Renal pelvis (tissue), 4 donors: ENCODE results near the gene MKNK2. TPM values are rescaled to one million over a fixed set of nuclear protein-coding genes. Genes with fewer than 3 reads are reported as not detected.
A peak's percentile ranks its signal among the peaks of the same experiment; 100 is the strongest.

Experiments used
- DNase-seq: peaks from one replicate; pipeline ENCODE4 v3.0.0-alpha.2; 2013
- polyA plus RNA-seq, 3 donors: library from polyadenylated mRNA; unstranded; fragments of 120-200 nt; gene quantifications; one replicate each; pipeline ENCODE4 v1.2.1, GENCODE V29; 2013; ENCODE audit not compliant: insufficient read length in 3 of 3

The MKNK2 gene
- polyA plus RNA-seq, 3 donors, result 74.4 to 82.8 (median 81.0) TPM

DNA sequence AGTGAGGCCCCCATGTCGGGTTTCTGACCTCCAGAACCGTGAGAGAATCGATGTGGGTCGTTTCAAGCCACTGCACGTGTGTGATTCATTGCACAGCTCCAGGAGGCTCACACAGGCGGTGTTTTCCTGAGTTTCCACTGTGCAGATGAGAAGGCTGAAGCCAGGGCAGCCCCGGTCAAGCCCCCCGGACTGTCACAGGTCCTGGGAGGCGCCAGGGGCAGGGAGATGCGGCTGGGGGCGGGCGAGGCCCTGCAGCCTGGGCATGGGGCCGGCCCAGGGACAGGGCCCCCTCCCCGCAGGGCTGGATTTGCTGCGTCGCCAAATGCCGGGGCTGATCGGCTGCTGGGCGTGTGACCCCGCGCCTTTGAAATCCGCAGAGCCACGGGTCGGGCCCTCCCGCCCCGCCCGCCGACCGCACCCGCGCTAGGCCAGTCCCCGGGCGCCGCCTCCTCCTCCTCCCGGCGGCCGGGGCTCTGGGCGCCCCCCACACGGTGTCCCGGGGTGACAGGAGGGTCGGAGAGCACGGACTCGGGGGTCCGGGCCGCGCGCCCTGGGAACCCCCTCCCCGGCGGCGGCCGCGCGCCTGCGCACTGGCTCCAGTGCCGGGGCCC lies 9.9 kb upstream of the MKNK2 start:
- peak; percentile 60 for DNase-seq

DNA sequence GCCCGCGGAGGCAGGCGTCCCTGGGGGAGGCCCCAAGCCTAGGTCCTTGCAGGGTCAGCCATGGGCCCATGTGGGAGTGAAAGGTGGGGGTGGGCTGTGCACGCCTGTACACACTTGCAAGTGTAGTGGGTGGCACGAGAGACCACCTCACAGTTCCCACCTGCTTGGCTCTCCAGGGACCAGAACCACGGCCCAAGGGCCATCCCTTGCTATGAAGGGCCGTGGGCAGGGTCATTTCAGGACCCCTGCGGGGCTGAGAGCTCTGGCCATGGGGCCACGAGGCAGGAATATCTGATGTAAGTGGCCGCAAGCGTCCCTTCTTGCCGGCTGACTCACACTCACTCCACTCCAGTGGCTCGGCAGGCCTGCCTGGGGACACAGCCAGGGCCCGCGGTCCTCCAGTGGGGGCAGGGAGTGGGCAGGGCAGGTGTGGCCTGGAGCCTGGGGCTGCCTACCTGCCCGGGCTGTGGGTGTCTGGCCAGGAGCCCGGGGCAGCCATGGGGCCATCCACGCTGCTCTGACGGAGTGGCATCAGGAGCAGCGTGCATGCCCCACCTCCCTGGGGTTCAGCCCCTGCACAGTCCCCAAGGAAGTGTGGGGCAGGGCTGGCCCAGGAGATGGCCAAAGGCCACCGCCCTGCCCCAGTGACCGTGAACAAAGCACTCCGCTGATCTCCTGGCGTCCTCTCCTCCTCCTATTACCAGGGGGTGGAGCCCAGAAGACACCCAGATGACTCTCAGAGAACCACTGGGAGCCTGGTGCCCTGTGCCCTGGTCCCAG lies 8.6 kb upstream of the MKNK2 start:
- peak; percentile 66 for DNase-seq

DNA sequence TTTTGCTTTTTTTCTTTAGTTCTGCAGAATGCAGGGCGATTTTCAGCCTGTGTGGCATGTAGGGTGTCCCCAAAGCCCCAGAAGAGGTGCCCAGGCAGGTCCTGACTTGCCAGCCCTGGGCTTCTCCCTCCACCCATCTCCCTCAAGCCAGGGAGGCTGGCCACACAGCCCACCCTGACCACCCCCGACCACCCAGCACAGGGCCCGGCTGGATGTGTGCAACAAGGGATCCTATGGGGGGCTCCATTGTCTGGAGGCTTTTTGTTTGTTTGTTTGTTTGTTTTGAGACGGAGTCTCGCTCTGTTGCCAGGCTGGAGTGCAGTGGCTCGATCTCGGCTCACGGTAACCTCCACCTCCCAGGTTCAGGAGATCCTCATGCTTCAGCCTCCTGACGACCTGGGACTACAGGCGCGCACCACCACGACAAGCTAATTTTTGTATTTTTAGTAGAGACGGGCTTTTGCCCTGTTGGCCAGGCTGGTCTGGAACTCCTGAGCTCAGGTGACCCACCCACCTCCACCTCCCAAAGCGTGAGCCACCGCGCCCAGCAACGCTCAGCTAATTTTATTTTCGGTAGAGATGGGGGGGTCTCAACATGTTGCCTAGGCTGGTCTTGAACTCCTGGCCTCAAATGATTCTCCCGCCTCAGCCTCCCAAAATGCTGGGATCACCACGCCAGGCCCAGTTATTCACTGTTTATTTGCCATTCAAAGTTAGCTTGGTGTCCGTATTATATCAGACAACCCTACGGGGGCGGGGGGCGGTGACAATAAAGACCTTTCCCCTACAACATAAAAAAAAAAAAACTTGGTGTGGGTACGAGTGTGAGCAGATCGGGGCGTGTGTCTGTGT lies 7.8 kb upstream of the MKNK2 start:
- DNase-seq, result no peak

GRCh38 chr19:2057484-2058469 lies 6.7 kb upstream of the MKNK2 start:
- no peak for DNase-seq

GRCh38 chr19:2056837-2057192 lies 5.8 kb upstream of the MKNK2 start:
- no peak for DNase-seq

DNA sequence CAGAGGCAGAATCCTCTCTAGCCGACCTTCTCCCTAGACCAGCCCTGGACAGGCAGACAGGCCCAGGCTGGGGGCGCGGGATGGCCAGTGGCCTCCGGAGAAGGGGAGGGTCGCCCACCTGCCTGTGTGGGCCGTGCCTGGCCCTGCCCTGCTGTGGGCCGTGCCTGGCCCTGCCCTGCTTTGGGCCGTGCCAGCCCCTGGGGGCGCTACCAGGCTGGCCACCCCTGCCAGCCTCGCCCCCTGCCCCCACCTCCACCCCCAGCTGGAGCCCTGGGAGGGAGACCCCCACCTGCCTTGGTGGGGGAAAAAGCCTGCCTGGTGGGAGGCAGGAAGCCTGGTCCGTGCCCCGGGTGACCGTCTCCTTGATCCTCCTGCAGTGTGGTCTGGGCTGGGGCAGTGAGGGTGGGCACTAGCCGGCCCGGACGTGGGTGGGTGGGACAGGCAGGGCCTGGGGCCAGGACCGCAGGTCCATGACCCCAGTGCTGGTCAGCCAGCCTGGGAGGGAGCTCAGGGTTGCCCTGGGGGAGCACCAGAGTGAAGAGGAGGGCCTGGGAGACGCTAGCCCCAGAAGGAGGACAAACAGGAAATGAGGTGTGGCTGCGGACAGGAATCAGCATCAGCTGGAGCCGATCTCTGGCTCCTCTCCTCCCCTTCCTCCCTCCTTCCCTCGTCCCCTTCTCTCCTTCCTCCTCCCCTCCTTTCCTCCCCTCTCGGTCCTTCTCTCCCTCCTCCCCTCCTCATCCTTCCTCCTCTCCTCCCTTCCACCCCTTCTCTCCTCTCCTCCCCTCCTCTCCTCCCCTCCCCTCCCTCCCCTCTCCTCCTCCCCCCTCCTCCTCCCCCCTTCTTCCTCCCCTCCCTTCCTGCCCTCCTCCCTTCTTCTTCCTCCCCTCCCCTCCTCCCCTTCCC lies 5.1 kb upstream of the MKNK2 start:
- no peak for DNase-seq

GRCh38 chr19:2054763-2055162 lies 3.7 kb upstream of the MKNK2 start:
- DNase-seq, result no peak

- DNase-seq, result no peak
Observed at GRCh38 chr19:2053601-2054389, 2.8 kb upstream of the MKNK2 start.

DNA sequence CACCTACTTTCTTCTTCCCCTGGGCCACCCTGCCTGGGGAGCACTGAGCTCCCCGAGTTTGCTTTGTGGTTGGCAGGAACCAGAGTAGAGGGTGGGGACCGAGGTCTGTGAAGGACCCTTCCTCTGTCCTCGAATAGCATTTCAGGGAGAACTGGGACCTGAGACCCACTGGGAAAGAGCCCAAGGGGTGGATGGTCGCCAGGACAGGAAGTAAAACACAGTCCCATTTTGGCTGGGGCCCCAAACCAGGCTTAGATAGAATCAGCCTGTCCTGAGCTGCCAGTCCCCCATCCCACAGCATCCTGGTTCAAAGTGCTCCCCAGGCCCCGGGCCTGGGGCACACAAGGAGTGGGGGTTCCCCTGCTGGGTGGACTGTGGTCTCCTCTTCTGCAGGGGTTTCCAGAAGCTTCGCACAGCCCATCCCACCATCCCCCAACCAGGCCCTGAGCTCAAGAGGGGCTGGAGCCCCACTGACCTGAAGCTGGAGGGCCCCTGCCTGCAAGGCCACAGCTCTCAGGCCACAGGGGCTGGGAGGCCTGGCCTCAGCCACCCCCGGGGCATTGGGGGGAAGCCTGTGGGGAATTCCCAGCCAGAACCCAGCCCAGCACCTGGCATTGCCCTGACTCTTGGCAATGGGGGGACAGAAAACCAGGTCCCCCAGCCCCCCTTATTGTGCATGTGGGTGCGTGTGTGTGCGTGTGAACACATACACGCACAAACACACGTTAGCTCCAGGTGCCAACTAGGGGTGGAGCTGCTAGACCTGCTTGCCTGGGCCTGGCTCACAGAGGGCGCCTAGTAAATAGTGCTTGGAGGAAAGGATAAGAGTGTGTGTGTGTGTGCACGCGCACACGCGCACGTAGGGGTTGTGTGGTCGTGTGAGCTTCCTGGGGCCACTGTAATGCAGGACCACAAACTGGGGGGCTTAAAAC lies 995 bp upstream of the MKNK2 start:
- DNase-seq, result no peak

DNA sequence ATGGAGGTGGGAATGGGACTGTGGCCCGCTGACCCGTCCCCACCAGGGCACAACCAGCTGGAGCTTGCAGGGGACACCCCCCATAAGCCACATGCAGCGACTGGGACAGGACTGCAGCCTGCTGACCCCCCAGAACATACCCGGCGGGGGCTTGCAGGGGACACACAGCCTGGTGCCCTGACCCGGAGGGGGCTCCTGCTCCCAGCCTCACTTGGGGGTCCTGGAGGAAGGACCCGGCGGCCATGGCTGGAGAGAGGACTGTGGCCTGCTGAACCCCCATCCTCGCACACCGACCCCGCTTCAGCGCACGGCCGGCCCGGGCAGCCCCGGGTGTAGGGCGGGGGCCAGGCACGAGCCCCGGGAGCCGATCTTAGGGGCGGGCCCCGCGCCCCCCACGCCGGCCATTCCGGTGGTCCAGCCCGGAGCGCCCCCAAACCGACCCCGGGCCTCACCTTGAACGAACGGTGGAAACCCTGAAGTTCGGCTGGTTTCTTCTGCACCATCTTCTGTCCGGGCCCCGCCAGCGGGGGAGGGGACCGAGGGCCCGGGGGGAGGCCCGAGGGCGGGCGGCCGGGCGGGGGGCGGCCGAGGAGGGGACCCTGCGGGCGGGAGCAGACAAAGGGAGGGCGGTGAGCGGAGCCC lies 574 bp downstream of the MKNK2 start:
- no peak for DNase-seq

DNA sequence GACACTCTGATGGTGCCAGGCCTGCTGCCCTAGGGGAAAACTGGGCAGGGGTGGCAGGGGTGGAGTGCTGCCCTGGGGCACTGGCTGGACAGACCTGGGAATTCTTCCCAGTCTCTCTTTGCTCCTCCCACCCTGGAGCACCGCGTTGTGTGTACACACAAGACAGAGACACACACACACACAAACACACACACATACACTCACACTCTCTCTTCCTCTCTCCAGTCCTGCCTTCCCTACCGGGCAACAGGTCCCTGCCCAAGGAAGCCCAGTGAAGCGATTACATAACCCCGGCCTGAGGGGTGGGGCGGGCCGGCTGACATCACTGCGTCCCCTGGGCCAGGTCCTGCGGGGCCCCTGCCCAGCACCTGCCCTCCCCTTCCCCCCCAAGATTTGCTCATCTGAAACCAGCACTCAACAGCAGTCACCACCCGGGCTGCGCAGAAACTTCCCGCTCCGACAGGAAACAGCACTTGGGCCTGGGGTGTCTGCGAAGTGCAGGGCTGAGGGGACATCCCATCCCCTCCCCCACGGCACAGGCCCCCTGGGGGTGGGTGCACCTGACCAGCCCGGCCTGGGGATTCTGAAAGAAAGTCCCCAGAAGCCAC lies 1.2 kb downstream of the MKNK2 start:
- DNase-seq, result peak; percentile 71

GRCh38 chr19:2048959-2049740 lies 1.9 kb downstream of the MKNK2 start:
- DNase-seq, result no peak

GRCh38 chr19:2048104-2048958 lies 2.7 kb downstream of the MKNK2 start:
- DNase-seq, result no peak

- DNase-seq, result no peak
Observed at GRCh38 chr19:2047449-2048103, 3.5 kb downstream of the MKNK2 start.

DNA sequence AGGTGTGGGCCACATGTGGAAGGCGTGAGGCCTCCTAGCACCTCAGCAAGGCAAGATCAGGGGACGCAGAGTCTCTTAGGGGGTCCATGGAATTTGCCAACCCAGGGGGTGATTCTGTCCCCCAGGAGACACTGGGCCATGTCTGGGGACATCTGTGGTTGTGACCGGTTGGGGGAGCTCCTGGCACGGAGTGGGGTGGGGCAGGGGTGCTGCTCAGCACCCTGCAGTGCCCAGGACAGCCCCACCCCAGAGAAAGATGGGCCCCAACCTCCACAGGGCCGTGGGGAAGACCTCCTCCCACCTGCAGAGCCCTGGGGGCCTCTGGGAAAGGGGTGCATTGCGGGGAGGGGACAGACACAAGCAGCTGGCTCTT lies 4.0 kb downstream of the MKNK2 start:
- DNase-seq, result no peak
